Lower lobe of right lung (tissue), 2 donors: ENCODE data around the gene ATP5F1C. TPM values are rescaled to one million over a fixed set of nuclear protein-coding genes. Genes with fewer than 3 reads are reported as not detected.

Experiments used
- ATAC-seq, 2 donors: fragments of 200-7000 bp; cut with Tn5 transposase; one replicate each; pipeline ENCODE4 v1.9.1; 2020 to 2022; ENCODE audit warnings: mild to moderate bottlenecking in 2 of 2, moderate library complexity in 2 of 2
- DNase-seq: peaks from one replicate; pipeline ENCODE4 v3.0.0-alpha.2; 2020
- H3K27ac ChIP-seq: fragments of 200-600 bp; one replicate; pipeline ENCODE4 v1.8.0; 2022
- H3K27me3 ChIP-seq: fragments of 200-600 bp; one replicate; pipeline ENCODE4 v1.8.0; 2022; ENCODE audit warnings: low read depth
- H3K36me3 ChIP-seq: fragments of 200-600 bp; one replicate; pipeline ENCODE4 v1.8.0; 2022; ENCODE audit warnings: mild to moderate bottlenecking
- H3K4me1 ChIP-seq: fragments of 200-600 bp; one replicate; pipeline ENCODE4 v1.8.0; 2022
- H3K4me3 ChIP-seq: fragments of 200-600 bp; one replicate; pipeline ENCODE4 v1.8.0; 2022; ENCODE audit warnings: mild to moderate bottlenecking
- H3K9me3 ChIP-seq: fragments of 200-600 bp; one replicate; pipeline ENCODE4 v1.8.0; 2022
- CTCF ChIP-seq: fragments of 200-600 bp; IDR thresholded peaks from one replicate; pipeline ENCODE4 v1.8.0; 2022; ENCODE audit warnings: antibody characterized with exemption, mild to moderate bottlenecking
- intact Hi-C: fragments of 100-400 bp; cut with DNase I; formaldehyde crosslinking; loops from one replicate; pipeline ENCODE4 v1.11.0; 2022
- total RNA-seq: library from RNA; stranded (reverse); fragmentation: NEBNext Ultra II Directional; extraction: Animal tissue kit (Norgen Biotek cat#: 25700); gene quantifications from one replicate; pipeline ENCODE4 v1.2.1, GENCODE V29; 2021
- donor health status: DM: no; HTN: yes; CAD: no; lungs with severe emphysema.

Gene ATP5F1C
- total RNA-seq, 1 donor from 2014 or later: 183 TPM

- no peak for TF ChIP-seq CTCF
- intact Hi-C loops: no loop called here
- Histone ChIP-seq H3K27me3 (no peaks in the 10 kb centered on the region), H3K36me3 (peaks cover 6% of the 10 kb centered on the region), H3K4me1 (peaks cover 40% of the 10 kb centered on the region), H3K27ac (peak overlapping the region; percentile 89), H3K9me3 (no peaks in the 10 kb centered on the region), H3K4me3 (peak overlapping the region; percentile 97)
- peak; percentile 29 to 31 for ATAC-seq
- DNase-seq: no peak
Measured at GRCh38 chr10:7787150-7787856, 674 bp upstream of the ATP5F1C start.

- peaks cover 53% of the 10 kb centered on the region for H3K4me1 ChIP-seq
- no peaks in the 10 kb centered on the region for H3K27me3 ChIP-seq
- intact Hi-C loops: no loop called here
- TF ChIP-seq CTCF: no peak
- DNase-seq (no peak), ATAC-seq (peak in 1 of 2 donors; percentile 21)
- no peaks in the 10 kb centered on the region for H3K9me3 ChIP-seq
- H3K4me3 ChIP-seq: peak overlapping the region; percentile 97
- peaks cover 11% of the 10 kb centered on the region for H3K36me3 ChIP-seq
- H3K27ac ChIP-seq: peak overlapping the region; percentile 89
Measured at GRCh38 chr10:7788639-7789286, 786 bp downstream of the ATP5F1C start.

- H3K4me3 ChIP-seq: peak overlapping the region; percentile 97
Measured at GRCh38 chr10:7789390-7789789, 1.4 kb downstream of the ATP5F1C start.

GRCh38 chr10:7792541-7792940 is 4.6 kb downstream of the ATP5F1C start:
- H3K36me3 ChIP-seq: peaks cover 20% of the 10 kb centered on the region
- TF ChIP-seq CTCF: no peak
- intact Hi-C loops: no loop called here
- H3K4me3 ChIP-seq: no peak overlapping the region
- no peak overlapping the region for H3K27ac ChIP-seq
- DNase-seq: no peak
- H3K27me3 ChIP-seq: no peaks in the 10 kb centered on the region
- ATAC-seq: no peak
- H3K9me3 ChIP-seq: no peaks in the 10 kb centered on the region
- H3K4me1 ChIP-seq: peaks cover 53% of the 10 kb centered on the region

More at GRCh38 chr10:7789390-7789789, 1.4 kb downstream of the ATP5F1C start:
- peak overlapping the region; percentile 89 for H3K27ac ChIP-seq
- ATAC-seq (no peak), DNase-seq (no peak)
- TF ChIP-seq CTCF: no peak
- peaks cover 53% of the 10 kb centered on the region for H3K4me1 ChIP-seq
- H3K36me3 ChIP-seq: peaks cover 11% of the 10 kb centered on the region
- H3K27me3 ChIP-seq: no peaks in the 10 kb centered on the region
- intact Hi-C loops: no loop called here
- no peaks in the 10 kb centered on the region for H3K9me3 ChIP-seq

- Histone ChIP-seq H3K36me3 (peaks cover 39% of the 10 kb centered on the region), H3K27ac (no peak overlapping the region), H3K9me3 (no peaks in the 10 kb centered on the region), H3K4me3 (no peak overlapping the region), H3K27me3 (no peaks in the 10 kb centered on the region), H3K4me1 (peaks cover 45% of the 10 kb centered on the region)
- no peak for ATAC-seq
- DNase-seq: no peak
- no peak for TF ChIP-seq CTCF
- intact Hi-C loops: no loop called here
Measured at GRCh38 chr10:7794251-7795026, 6.5 kb downstream of the ATP5F1C start.
